Gastroesophageal sphincter (tissue), 4 donors: ENCODE results near the gene RAD51B. TPM values are rescaled to one million over a fixed set of nuclear protein-coding genes. Genes with fewer than 3 reads are reported as not detected.
A peak's percentile ranks its signal among the peaks of the same experiment; 100 is the strongest.

Source experiments
- ATAC-seq: fragments of 150-250 bp; one replicate; pipeline ENCODE4 v1.9.1; 2016; ENCODE audit warnings: mild to moderate bottlenecking, moderate library complexity
- H3K27ac ChIP-seq, 4 donors: fragments of 200-600 bp; sonication (generic) in 3 of 4; 1 replicate in 3 of 4; 2 replicates in 1 of 4; pipeline ENCODE4 v1.5.1; 2016 to 2019
- H3K27me3 ChIP-seq: fragments of 200-600 bp; sonication (generic); one replicate; pipeline ENCODE4 v1.5.1; 2019
- H3K36me3 ChIP-seq, 2 donors: fragments of 200-600 bp; sonication (generic); one replicate each; pipeline ENCODE4 v1.5.1; 2019; ENCODE audit warnings: control low read depth in 1 of 2
- H3K4me1 ChIP-seq, 3 donors: fragments of 200-600 bp; sonication (generic); 1 replicate in 2 of 3; 2 replicates in 1 of 3; pipeline ENCODE4 v1.5.1; 2016 to 2019; ENCODE audit warnings: control low read depth in 2 of 3
- H3K4me3 ChIP-seq, 2 donors: fragments of 200-600 bp; sonication (generic); one replicate each; pipeline ENCODE4 v1.5.1; 2019; ENCODE audit warnings: mild to moderate bottlenecking in 1 of 2, moderate library complexity in 1 of 2
- H3K9me3 ChIP-seq, 3 donors: fragments of 200-600 bp; sonication (generic); one replicate each; pipeline ENCODE4 v1.5.1; 2017 to 2019; ENCODE audit warnings: control low read depth in 2 of 3
- EP300 ChIP-seq: sonication (generic); formaldehyde crosslinking; IDR thresholded peaks from one replicate; pipeline ENCODE4 v1.6.1; 2017; ENCODE audit warnings: antibody characterized with exemption, mild to moderate bottlenecking
- POLR2A ChIP-seq, 2 donors: fragments of 450-650 bp; IDR thresholded peaks; one replicate each; pipeline ENCODE4 v1.6.1; 2017; ENCODE audit warnings: antibody characterized with exemption in 2 of 2, mild to moderate bottlenecking in 2 of 2, moderate library complexity in 1 of 2
- POLR2AphosphoS5 ChIP-seq: sonication (generic); formaldehyde crosslinking; IDR thresholded peaks from one replicate; pipeline ENCODE4 v1.6.1; 2017; ENCODE audit warnings: antibody characterized with exemption
- whole genome bisulfite sequencing, 2 donors: methylation state at CpG; one replicate each; pipeline ENCODE4 v1.1.5; 2018; ENCODE audit warnings: low coverage in 1 of 2; 5-methylcytosine and 5-hydroxymethylcytosine counted together
- total RNA-seq, 4 donors: library from RNA; depleted of rRNA; stranded (reverse); fragments of >200 nt; gene quantifications; one replicate each; pipeline ENCODE4 v1.1.0, GENCODE V29; 2016
- TF ChIP-seq, protein P1 (sequence below), 4 experiments: fragments of 200-600 bp in 2 of 4; fragments of 450-650 bp in 2 of 4; sonication (generic) in 1 of 4; IDR thresholded peaks; one replicate each; pipeline ENCODE4 v1.5.1; 2017 to 2019; ENCODE audit warnings: antibody characterized with exemption in 4 of 4, mild to moderate bottlenecking in 2 of 4, moderate library complexity in 2 of 4

RAD51B gene
- total RNA-seq, 4 donors from 2014 or later, result 5.1 to 7.0 (median 6.0) TPM

DNA sequence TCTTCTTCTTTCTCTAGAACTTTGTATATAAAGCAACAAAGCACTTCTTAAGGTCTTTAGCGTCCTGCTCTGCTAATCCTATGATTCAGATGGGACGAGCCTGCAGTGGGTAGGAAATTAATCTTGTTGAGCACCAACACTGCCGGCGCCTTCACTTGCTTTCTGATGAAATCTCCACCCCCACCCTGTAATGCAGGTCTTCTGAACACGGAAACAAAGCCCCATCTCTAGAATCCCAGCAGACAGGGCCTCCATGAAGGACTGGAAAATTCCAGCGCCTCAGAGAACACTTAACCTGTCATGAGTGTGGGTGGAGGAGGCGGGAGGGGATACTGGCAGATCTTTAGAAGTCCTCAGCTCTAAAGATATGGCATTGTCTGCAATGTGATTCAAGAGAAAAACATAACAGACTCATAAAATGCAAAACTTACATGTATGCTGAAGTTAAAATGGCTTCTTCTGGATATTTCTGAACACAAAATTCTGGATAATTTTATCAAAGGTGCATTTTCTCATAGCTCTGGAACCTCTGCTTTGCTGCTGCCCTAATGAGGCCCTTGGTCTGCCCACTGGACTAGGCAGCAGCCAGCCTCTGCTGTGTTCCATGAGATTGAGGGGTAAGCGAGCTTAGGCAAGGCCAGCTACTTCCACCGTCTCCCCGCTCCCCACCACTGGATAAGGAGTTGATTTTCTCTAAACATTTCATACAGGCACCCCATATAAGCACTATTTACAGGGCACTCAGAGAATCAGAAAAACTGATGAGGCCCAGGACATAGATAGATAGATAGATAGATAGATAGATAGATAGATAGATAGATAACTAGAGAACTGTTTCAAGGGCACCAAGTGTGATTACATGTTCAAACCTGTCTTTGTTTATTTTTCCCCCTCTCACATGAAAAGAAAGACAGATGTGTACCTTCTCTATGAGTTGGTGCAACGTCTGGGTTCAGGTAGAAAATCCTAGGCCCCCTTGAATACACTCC lies 930.2 kb downstream of the RAD51B start:
- Histone ChIP-seq H3K9me3 (no peaks in the 10 kb centered on the region), H3K27ac (no peak overlapping the region), H3K4me3 (no peak overlapping the region), H3K36me3 (no peaks in the 10 kb centered on the region), H3K4me1 (peaks cover 0 to 24% (median 7%) of the 10 kb centered on the region in 3 donors), H3K27me3 (no peaks in the 10 kb centered on the region)
- TF ChIP-seq POLR2AphosphoS5 (no peak), EP300 (no peak), POLR2A (IDR thresholded peaks at IDR 0.05) (no peak)
- TF ChIP-seq, protein P1, sequence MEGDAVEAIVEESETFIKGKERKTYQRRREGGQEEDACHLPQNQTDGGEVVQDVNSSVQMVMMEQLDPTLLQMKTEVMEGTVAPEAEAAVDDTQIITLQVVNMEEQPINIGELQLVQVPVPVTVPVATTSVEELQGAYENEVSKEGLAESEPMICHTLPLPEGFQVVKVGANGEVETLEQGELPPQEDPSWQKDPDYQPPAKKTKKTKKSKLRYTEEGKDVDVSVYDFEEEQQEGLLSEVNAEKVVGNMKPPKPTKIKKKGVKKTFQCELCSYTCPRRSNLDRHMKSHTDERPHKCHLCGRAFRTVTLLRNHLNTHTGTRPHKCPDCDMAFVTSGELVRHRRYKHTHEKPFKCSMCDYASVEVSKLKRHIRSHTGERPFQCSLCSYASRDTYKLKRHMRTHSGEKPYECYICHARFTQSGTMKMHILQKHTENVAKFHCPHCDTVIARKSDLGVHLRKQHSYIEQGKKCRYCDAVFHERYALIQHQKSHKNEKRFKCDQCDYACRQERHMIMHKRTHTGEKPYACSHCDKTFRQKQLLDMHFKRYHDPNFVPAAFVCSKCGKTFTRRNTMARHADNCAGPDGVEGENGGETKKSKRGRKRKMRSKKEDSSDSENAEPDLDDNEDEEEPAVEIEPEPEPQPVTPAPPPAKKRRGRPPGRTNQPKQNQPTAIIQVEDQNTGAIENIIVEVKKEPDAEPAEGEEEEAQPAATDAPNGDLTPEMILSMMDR (IDR thresholded peaks at IDR 0.05), result no peak
- ATAC-seq, result peak; percentile 9
- 73 to 90% methylated on average over 3 to 9 of the region's 11 CpGs for WGBS, 2 donors

DNA sequence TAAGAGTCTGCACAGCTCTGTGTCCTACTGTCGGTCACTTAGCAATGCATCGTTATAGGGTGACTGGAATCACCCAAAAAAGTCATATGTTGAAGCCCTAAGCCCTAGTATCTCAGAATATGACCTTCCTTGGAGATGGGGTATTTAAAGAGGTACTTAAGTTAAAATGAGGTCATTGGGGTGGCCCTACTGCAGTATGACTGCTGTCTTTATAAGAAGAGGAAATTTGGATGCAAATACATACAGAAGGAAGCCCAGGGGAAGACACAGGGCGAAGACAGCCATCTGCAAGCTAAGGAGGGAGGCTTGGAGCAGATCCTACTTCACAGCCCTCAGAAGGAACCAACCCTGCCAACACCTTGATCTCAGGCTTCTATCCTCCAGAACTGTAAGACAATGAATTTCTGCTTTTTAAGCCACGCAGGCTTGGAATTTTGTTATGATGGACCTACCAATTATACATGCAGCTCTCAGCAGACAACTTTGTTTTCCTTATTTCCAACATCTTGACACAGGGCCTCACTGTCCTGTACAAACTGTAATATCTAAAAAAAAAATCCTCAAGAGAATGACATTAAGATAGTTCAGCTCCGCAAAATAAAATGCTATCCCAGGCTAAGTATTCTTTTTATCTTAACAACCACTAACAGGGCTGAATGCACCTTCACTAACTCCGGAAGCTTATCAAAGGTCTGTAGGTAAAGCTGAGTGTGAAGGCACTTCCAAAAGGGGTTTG lies 932.9 kb downstream of the RAD51B start:
- H3K4me1 ChIP-seq, result peaks cover 0 to 42% (median 7%) of the 10 kb centered on the region in 3 donors
- no peaks in the 10 kb centered on the region for H3K27me3 ChIP-seq
- TF ChIP-seq, protein P1 (IDR thresholded peaks at IDR 0.05), result no peak
- TF ChIP-seq EP300 (no peak), POLR2A (IDR thresholded peaks at IDR 0.05) (no peak), POLR2AphosphoS5 (no peak)
- H3K9me3 ChIP-seq, result no peaks in the 10 kb centered on the region
- peak overlapping the region in 3 of 4 donors; percentile 21 to 48 (median 44) for H3K27ac ChIP-seq
- 62 to 72% methylated on average over 5 to 6 of the region's 6 CpGs for WGBS, 2 donors
- ATAC-seq, result peak; percentile 20
- H3K4me3 ChIP-seq, result no peak overlapping the region
- no peaks in the 10 kb centered on the region for H3K36me3 ChIP-seq

DNA sequence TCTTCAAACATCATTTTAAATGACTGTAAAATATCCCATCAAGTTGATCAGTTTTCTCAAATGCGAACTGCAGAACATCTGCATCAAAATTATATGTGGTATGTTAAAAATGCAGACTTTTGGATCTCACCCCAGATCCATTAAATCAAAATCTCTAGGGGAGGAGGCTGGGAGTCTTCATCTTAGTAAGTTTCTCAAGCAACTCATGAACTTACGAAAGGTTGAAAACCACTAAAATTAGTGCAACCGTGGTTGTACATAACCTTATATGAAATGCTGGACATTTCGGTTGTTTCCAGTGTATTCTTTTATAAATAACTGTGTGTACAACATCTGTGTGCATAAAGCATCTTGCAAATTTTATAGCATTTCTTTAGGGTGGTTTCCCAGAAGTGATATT lies 934.1 kb downstream of the RAD51B start:
- WGBS, 2 donors, result 55 to 68% methylated on average over 4 of the region's 4 CpGs
- Histone ChIP-seq H3K4me3 (no peak overlapping the region), H3K27ac (no peak overlapping the region), H3K9me3 (no peaks in the 10 kb centered on the region), H3K27me3 (no peaks in the 10 kb centered on the region), H3K4me1 (peaks cover 0 to 55% (median 7%) of the 10 kb centered on the region in 3 donors), H3K36me3 (no peaks in the 10 kb centered on the region)
- TF ChIP-seq POLR2A (IDR thresholded peaks at IDR 0.05) (no peak), EP300 (no peak), POLR2AphosphoS5 (no peak)
- TF ChIP-seq, protein P1 (IDR thresholded peaks at IDR 0.05), result no peak
- no peak for ATAC-seq

DNA sequence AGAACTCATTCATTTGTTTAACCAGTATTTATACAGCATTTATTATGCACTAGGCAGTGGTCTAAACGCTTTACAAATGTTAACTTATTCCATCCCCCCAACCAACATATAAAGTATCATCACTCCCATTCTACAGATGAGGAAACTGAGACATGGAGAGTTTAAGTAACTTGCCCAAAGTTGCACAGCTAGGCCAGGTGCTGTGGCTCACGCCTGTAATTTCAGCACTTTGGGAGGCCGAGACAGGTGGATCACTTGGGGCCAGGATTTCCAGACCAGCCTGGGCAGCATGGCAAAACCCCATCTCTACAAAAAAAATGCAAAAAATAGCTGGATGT lies 935.4 kb downstream of the RAD51B start:
- ATAC-seq, result no peak
- H3K4me1 ChIP-seq, result peaks cover 0 to 55% (median 7%) of the 10 kb centered on the region in 3 donors

More for the DNA sequence above, 935.4 kb downstream of the RAD51B start:
- TF ChIP-seq, protein P1 (IDR thresholded peaks at IDR 0.05), result no peak
- TF ChIP-seq POLR2A (IDR thresholded peaks at IDR 0.05) (no peak), EP300 (no peak), POLR2AphosphoS5 (no peak)
- Histone ChIP-seq H3K27me3 (no peaks in the 10 kb centered on the region), H3K9me3 (no peaks in the 10 kb centered on the region), H3K4me3 (no peak overlapping the region), H3K36me3 (no peaks in the 10 kb centered on the region), H3K27ac (no peak overlapping the region)
- 93 to 100% methylated on average over 1 to 3 of the region's 3 CpGs for whole genome bisulfite sequencing, 2 donors
